ENCODE measurements around the gene KRT74. TPM values are rescaled to one million over a fixed set of nuclear protein-coding genes. Genes with fewer than 3 reads are reported as not detected.

The KRT74 gene
- polyA plus RNA-seq, 12 donors: 0.15 to 0.25 (median 0.21) TPM; not detected in 9

DNA sequence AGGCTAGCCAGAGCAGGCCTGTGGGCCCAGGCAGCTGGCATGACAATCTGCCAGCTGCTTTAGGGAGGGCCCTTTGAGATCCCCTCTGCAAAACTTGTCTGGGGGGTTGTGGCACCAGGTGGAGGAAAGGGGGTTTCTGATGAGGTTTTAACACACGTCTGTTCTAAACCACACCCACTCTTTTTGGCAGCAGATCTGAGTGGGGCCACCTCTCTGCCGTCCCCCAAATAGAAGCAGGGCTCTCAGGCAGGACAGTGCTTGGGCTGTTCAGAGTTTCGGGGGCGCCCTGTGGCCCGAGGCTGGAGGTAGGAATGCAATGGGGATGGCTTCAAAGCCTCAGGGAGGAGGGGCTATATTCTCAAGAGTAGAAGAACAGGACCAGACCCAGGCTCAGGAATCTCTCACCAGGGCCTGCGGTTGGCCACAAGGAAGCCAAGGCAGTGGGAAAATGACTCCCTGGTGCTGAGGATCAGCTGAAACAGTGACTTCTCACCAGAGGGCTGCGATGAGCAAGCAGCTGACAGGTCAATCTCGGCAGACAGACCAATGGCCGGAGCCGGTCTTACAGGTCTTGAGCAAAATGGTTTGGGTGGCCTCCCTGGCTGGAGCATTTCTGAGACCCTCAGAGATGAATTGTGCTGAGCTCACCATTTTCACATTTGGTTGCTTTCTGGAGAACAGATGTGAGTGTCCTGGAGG, 51.9 kb downstream of the KRT74 start:
- DNase-seq: no peak

DNA sequence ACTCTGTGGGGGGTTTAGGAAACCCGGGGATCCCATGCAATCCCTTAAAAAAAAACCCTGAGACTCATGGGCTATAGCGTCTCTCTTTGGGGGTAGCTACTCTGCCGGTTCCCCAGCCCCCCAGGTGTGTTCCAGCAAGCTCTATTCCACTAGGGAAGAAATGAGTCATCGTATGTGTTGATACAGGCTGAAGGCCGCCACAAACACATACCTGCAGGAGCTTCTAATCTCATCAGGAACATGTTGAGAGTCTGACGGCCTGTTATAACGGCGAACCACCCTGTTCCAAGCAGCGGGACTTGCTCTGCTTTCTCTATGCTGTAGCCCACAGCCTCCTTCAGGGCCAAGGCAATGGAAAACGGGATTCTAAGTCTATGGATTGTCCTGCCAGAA, 52.5 kb downstream of the KRT74 start:
- DNase-seq: no peak

DNA sequence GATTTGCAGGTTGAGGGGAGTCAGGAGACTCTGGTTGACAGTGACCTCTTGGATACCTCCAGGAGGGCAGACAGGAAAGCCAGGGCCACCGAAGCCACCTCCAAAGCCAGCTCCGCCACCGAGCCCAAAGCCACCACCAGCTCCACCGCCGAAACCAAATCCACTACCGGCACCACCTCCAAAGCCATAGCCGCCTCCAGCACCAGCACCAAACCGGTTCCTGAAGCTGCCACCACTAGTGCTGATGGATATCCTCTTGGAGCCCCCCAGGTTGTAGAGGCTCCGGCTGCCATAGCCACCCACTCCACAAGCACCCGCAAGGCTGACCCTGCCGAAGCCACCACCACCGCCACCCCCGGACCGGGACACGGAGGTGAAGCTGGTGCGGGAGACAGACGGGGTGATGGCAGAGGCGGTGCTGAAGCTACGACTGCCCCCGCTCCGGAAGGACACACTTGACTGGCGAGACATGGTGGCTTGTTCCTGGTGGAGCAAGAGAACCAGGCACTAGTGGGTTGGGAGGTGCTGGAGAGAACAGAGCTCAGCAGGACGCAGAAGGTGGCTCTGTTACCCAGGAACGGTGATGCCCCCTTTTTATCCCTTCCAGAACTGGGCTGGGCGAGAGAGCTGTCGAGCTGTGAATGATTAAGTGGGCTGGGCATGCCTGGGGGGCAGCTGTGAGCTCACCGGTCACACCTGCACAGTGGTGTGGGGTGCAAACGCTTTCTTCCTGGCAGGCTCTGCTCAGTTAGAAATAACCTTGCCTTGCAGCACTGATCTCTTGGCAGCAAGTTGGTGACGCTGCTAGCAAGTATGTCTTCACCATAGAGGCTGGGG, 53.6 kb downstream of the KRT74 start, which contains the start of gene KRT5:
Gene KRT5 (minus strand): TSS at position 569 of the 837 bp plus-strand sequence. CDS start 98 bp downstream, at position 471.
- DNase-seq: no peak

DNA sequence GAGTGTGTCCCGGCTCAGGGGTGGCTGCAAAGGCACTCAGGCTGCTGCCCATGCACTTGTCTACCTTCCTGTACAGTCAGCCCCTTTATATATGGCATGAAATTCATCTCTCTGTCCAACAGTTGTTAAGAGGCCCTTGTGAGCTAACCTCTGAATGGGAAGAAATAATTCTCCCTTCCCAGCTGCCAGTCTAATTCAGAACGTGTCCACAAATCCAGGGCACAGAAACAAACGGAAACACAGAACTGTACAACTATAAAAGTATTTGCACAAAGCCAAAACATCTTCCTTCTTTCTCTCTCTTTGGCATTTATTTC, 54.3 kb downstream of the KRT74 start:
- DNase-seq: no peak

DNA sequence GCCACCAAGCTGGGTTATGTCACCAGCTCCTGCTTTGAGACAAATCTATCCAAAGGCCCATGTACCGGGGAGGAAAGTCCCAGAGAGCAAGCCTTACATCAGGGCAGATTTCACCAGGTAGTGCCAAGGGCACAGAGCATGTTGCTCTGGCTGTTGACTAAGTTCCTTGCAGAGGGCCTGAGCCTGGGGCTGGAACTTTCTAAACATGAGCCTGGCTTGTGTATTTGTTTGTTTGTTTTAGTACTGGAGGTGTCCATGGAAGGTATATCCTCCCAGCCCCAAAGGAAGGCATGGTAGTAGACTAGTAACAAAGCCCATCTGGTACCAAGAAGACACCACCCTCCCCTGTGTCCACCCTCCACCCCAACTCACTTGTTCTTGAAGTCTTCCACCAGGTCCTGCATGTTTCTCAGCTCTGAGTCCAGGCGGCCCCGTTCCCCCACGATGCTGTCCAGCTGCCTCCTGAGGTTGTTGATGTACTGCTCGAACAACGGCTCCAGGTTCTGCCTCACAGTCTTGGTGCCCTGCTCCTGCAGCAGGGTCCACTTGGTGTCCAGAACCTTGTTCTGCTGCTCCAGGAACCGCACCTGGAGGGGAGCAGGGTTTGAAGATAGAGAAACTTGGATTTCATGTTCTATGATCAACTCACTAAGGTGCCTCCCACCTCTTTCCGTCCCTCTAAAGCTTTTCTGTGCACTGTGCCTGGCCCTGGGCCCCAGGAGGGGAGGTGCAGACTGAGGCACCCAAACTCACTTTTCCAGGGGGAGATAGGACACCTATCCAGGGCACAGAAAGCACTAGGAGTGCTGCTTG, 54.9 kb downstream of the KRT74 start:
- no peak for DNase-seq

DNA sequence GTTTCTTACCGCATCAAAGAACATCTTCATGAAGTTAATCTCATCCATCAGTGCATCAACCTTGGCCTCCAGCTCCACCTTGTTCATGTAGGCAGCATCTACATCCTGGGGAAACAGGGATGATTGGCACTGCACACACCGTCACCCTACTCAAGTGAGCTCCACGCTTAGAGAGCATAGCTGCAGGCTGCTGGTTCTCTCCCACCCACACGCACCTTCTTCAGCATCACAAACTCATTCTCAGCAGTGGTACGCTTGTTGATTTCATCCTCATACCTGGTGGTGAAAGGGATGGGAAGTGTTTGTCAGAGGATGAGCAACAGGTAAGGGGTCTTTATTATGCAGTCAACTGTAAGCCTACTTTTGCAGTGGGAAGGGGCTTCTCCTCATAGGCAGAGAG, 55.8 kb downstream of the KRT74 start:
- DNase-seq: no peak

DNA sequence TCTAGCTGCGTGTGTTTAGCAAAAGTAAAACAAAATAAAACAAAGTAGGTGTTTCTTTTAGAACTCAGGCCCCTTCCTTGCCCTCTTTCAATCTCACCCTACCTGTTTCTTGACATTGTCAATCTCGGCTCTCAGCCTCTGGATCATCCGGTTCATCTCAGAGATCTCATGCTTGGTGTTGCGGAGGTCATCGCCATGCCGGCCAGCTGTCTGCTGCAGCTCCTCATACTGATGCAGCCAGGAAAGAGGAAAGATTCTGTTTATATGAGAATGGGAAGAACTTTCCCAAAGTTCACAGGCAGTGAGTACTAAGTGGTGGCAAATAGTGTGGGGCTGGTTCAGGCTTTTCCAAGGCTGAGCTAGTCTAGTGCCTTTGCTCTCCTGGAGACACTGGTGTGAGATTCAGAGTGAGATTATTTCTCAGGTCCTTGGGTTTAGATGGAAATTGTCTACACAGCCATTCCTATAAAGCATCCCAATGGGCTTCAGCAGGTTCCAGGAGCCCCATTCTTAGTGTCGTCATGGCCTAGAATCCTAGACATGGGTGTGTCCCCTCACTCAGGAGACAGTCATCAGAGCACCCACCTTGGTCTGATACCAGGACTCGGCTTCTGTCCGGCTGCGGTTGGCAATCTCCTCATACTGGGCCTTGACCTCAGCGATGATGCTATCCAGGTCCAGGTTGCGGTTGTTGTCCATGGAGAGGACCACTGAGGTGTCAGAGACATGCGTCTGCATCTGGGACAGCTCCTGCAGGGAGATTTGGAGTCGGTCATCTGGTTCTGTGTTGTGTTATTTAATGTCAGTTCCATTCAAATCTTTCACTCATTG, 56.4 kb downstream of the KRT74 start:
- DNase-seq: no peak

DNA sequence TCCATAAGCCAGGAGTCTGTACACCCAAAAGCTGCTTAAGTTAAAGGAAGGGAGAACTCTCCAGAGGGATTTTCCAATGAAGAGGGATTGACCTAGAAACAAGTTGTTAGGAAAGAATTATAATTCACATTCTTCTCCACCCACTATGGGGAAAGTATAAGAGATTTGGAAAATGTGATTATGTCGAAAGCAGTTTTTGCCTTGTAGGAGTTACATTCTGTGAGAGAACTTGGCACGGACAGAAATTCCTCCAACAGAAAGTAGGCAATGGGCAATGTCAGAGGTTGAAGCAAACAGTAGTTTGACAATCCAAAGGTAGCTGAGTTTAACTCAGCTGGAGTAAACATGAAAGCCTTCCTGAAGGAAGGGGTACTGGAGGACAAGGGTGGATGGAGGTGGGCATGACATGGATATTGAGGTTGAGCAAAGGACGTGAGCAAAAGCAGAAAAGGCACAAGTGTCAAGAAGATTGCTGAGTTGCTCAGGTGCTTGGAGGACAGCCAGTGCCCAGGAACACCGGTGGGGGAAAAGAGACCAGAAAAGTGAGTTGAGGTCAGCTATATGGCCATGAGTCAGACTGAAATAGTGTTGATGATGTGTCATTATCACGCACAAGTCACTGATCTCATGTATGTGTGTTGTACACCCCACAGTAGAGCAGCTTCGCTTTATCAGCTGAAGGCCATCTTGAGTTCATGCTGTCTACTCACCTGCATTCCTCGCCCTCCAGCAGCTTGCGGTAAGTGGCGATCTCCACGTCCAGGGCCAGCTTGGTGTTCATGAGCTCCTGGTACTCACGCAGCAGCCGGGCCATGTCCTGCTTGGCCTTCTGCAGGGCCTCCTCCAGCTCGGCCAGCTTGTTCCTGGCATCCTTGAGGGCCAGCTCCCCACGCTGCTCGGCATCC, 57.5 kb downstream of the KRT74 start:
- DNase-seq: no peak

Other genes with a start within 250 kb of the KRT74 start
- under 1 TPM in 2 of 12 donors, not detected in 10; 0.44 to 0.52 TPM for gene KRT85, start 206.4 kb downstream of the KRT74 start, polyA plus RNA-seq (ENCODE audit: insufficient read length in 12 of 12)
- under 1 TPM in 1 of 12 donors, not detected in 11; 0.11 TPM for gene KRT84, start 188.2 kb downstream of the KRT74 start, polyA plus RNA-seq (ENCODE audit: insufficient read length in 12 of 12)
- under 1 TPM in 1 of 12 donors, not detected in 11; 0.07 TPM for gene KRT82, start 167.5 kb downstream of the KRT74 start, polyA plus RNA-seq (ENCODE audit: insufficient read length in 12 of 12)
- not detected for gene KRT75, start 139.5 kb downstream of the KRT74 start, polyA plus RNA-seq (ENCODE audit: insufficient read length in 12 of 12)
- 1 to 10 TPM in 1 of 12 donors, under 1 TPM in 1, not detected in 10; 0.82 to 1.1 TPM for gene KRT6B, start 121.7 kb downstream of the KRT74 start, polyA plus RNA-seq (ENCODE audit: insufficient read length in 12 of 12)
- 1 to 10 TPM in 1 of 12 donors, under 1 TPM in 3, not detected in 8; 0.15 to 4.9 (median 0.91) TPM for gene KRT6C, start 100.0 kb downstream of the KRT74 start, polyA plus RNA-seq (ENCODE audit: insufficient read length in 12 of 12)
- 100 to 1,000 TPM in 1 of 12 donors, 10 to 100 TPM in 1, 1 to 10 TPM in 2, under 1 TPM in 2, not detected in 6; 0.05 to 120 (median 5.8) TPM for gene KRT6A, start 80.6 kb downstream of the KRT74 start, polyA plus RNA-seq (ENCODE audit: insufficient read length in 12 of 12)
- gene KRT5, start 53.4 kb downstream of the KRT74 start, polyA plus RNA-seq (ENCODE audit: insufficient read length in 12 of 12): 1,000 to 10,000 TPM in 1 of 12 donors, 100 to 1,000 TPM in 2, 10 to 100 TPM in 1, 1 to 10 TPM in 2, under 1 TPM in 4, not detected in 2; 0.07 to 1,328 (median 2.6) TPM
- under 1 TPM in 2 of 12 donors, not detected in 10; 0.08 TPM for gene KRT71, start 20.7 kb downstream of the KRT74 start, polyA plus RNA-seq (ENCODE audit: insufficient read length in 12 of 12)
- under 1 TPM in 3 of 12 donors, not detected in 9; 0.11 to 0.26 (median 0.12) TPM for gene KRT72, start 27.6 kb upstream of the KRT74 start, polyA plus RNA-seq (ENCODE audit: insufficient read length in 12 of 12)
- gene KRT73, start 44.7 kb upstream of the KRT74 start, polyA plus RNA-seq (ENCODE audit: insufficient read length in 12 of 12): under 1 TPM in 2 of 12 donors, not detected in 10; 0.05 to 0.15 TPM
- under 1 TPM in 3 of 12 donors, not detected in 9; 0.58 to 0.75 (median 0.61) TPM for gene KRT2, start 78.4 kb upstream of the KRT74 start, polyA plus RNA-seq (ENCODE audit: insufficient read length in 12 of 12)
- 1,000 to 10,000 TPM in 1 of 12 donors, 100 to 1,000 TPM in 2, 1 to 10 TPM in 2, under 1 TPM in 5, not detected in 2; 0.17 to 1,255 (median 2.6) TPM for gene KRT1, start 106.6 kb upstream of the KRT74 start, polyA plus RNA-seq (ENCODE audit: insufficient read length in 12 of 12)
- 1 to 10 TPM in 2 of 12 donors, under 1 TPM in 3, not detected in 7; 0.04 to 4.6 (median 0.60) TPM for gene KRT77, start 129.7 kb upstream of the KRT74 start, polyA plus RNA-seq (ENCODE audit: insufficient read length in 12 of 12)
- not detected for gene KRT76, start 203.5 kb upstream of the KRT74 start, polyA plus RNA-seq (ENCODE audit: insufficient read length in 12 of 12)
- gene KRT3, start 222.3 kb upstream of the KRT74 start, polyA plus RNA-seq (ENCODE audit: insufficient read length in 12 of 12): under 1 TPM in 2 of 12 donors, not detected in 10; 0.31 to 0.77 TPM
- gene KRT4, start 240.3 kb upstream of the KRT74 start, polyA plus RNA-seq (ENCODE audit: insufficient read length in 12 of 12): 100 to 1,000 TPM in 3 of 12 donors, 10 to 100 TPM in 1, 1 to 10 TPM in 1, under 1 TPM in 1, not detected in 6; 0.23 to 677 (median 88.5) TPM